Measurements from ENCODE around the gene PKP3. TPM values are rescaled to one million over a fixed set of nuclear protein-coding genes. Genes with fewer than 3 reads are reported as not detected.
"Not testable (repeated sequence)": the region's sequence is repeated elsewhere in the genome, so short reads cannot be mapped to it uniquely, and the experiment has no call there.

The PKP3 gene
- total RNA-seq, 3 donors from 2014 or later, result 0.32 to 60.9 (median 36.7) TPM

DNA sequence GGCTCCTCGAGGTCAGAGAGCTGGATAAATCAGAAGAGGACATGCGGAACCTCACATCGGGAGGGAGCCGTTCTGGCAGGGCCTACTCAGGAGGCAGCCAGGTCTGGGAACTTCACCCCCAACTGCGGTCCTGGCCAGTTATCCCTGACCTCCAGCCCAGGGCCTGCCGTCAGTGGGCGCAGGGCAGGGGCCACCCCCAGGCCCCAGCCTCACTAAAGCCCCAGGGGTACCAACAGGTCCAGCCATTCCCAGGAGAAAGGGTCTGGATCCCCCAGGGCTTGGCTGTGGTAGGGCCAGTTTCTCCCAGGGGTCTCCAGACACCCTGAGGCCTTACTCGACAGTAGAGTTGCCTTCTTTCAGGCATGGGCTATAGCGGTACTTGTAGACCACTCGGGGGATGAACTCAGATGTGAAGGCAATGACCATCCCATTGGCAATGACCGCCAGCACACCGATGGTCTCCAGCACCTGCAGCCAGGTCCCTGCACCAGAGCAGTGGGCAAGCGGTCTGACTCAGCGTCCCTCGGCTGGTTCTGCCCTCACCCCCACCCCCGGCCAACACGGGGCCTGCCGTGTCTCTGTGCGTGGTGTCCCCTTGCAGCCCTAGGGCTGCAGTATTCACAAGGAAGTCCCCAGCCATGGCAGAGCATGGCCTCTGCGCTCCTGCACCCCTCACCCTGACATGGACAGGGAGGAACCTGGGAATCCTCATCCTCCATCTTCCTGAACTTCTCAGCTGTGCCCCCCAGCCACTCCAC is 25.4 kb downstream of the PKP3 start:
- no peak overlapping the region for H3K27ac ChIP-seq
- TF ChIP-seq, protein P1, sequence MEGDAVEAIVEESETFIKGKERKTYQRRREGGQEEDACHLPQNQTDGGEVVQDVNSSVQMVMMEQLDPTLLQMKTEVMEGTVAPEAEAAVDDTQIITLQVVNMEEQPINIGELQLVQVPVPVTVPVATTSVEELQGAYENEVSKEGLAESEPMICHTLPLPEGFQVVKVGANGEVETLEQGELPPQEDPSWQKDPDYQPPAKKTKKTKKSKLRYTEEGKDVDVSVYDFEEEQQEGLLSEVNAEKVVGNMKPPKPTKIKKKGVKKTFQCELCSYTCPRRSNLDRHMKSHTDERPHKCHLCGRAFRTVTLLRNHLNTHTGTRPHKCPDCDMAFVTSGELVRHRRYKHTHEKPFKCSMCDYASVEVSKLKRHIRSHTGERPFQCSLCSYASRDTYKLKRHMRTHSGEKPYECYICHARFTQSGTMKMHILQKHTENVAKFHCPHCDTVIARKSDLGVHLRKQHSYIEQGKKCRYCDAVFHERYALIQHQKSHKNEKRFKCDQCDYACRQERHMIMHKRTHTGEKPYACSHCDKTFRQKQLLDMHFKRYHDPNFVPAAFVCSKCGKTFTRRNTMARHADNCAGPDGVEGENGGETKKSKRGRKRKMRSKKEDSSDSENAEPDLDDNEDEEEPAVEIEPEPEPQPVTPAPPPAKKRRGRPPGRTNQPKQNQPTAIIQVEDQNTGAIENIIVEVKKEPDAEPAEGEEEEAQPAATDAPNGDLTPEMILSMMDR (IDR thresholded peaks at IDR 0.05), result no peak
- TF ChIP-seq POLR2A (IDR thresholded peaks at IDR 0.05) (no peak), POLR2AphosphoS5 (IDR thresholded peaks at IDR 0.05) (no peak)
- intact Hi-C loops (cut with DNase I; ENCODE audit: low total_unique reads), result loop anchor here (5.0 kb wide), 2 partner anchors 1283 to 1733 kb away; no protein-coding TSS in a partner anchor
- DNase-seq (ENCODE audit: low spot score in 2 of 2), result no peak
- H3K27me3 ChIP-seq, result peaks cover 0 to 3% of the 10 kb centered on the region in 2 donors
- H3K9me3 ChIP-seq, result no peaks in the 10 kb centered on the region
- peaks cover 0 to 8% of the 10 kb centered on the region in 2 donors for H3K4me1 ChIP-seq
- H3K36me3 ChIP-seq, result no peaks in the 10 kb centered on the region
- no peak overlapping the region for H3K4me3 ChIP-seq

DNA sequence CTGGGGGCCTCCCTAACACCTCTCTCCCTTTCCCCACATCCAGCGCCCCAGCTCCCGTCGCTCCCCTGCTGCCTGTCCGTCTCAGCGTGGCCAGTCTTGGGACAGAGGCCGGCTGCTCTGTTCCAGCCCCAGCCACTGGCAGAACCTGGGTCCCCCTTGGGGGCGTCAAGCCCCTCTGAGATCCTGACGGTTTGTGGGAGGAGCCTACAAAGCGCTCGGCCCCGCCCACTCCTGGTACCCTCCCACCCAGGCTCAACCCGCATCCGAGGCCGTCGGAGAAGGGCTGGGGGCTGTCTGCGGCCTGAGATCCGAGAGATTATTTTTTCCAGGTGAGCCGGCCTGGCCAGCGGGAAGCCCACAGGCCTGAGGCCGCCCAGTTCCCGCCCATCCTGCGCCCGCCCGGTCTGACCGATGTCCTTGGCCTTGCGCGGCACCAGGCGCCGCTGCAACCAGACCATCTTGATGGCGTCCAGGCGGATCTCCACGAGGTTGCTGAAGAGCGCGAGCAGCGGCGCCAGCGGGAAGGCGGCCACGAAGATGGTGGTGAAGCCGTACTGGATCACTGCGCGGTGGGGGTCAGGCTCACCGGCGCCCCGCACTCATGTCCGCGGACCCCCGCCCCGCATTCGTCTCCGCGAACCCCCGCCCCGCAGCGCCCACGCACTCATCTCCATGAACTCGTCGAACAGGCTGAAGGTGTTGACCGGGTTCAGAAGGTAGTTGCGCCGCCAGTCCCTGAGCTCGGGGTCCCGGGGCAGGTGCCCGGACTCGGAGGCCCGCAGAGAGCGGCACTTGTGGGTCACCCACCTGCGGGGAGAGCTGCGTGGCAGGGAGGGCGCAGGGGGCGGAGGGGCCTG is 26.3 kb downstream of the PKP3 start:
- intact Hi-C loops (cut with DNase I; ENCODE audit: low total_unique reads), result loop anchor here (5.0 kb wide), 1 partner anchor 1732 kb away; no protein-coding TSS in a partner anchor
- Histone ChIP-seq H3K9me3 (no peaks in the 10 kb centered on the region), H3K4me3 (no peak overlapping the region), H3K27me3 (peaks cover 0 to 3% of the 10 kb centered on the region in 2 donors), H3K36me3 (no peaks in the 10 kb centered on the region), H3K4me1 (peaks cover 0 to 8% of the 10 kb centered on the region in 2 donors), H3K27ac (no peak overlapping the region)
- TF ChIP-seq POLR2A (IDR thresholded peaks at IDR 0.05) (no peak), POLR2AphosphoS5 (IDR thresholded peaks at IDR 0.05) (no peak)
- TF ChIP-seq, protein P1 (IDR thresholded peaks at IDR 0.05), result no peak
- DNase-seq (ENCODE audit: low spot score in 2 of 2), result no peak

DNA sequence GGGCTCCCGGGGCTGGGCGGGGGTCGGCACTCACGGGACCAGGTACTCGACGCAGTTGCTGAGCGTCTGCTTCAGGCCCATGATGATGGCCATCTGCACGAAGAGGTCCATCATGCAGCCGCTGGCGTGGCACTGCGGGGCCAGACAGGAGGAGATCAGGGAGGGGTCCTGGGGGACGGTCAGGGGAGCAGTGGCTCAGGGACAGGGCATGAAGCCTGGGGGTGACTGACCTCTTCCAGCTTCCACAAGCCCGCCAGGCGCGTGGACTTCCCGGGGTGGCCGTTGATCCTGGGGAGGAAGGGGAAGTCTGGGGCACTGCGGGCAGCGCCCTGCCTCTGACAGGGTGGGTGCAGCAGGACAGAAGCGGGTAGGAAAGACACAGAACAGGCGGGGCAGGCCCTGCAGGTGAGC is 26.9 kb downstream of the PKP3 start:
- no peak for TF ChIP-seq POLR2AphosphoS5 (IDR thresholded peaks at IDR 0.05)
- peaks cover 0 to 5% of the 10 kb centered on the region in 2 donors for H3K4me1 ChIP-seq
- no peak overlapping the region for H3K4me3 ChIP-seq
- intact Hi-C loops (cut with DNase I; ENCODE audit: low total_unique reads), result loop anchor here (5.0 kb wide), 1 partner anchor 1731 kb away; no protein-coding TSS in a partner anchor
- H3K36me3 ChIP-seq, result no peaks in the 10 kb centered on the region
- H3K27ac ChIP-seq, result no peak overlapping the region
- DNase-seq (ENCODE audit: low spot score in 2 of 2), result no peak
- H3K27me3 ChIP-seq, result peaks cover 0 to 3% of the 10 kb centered on the region in 2 donors
- H3K9me3 ChIP-seq, result no peaks in the 10 kb centered on the region

DNA sequence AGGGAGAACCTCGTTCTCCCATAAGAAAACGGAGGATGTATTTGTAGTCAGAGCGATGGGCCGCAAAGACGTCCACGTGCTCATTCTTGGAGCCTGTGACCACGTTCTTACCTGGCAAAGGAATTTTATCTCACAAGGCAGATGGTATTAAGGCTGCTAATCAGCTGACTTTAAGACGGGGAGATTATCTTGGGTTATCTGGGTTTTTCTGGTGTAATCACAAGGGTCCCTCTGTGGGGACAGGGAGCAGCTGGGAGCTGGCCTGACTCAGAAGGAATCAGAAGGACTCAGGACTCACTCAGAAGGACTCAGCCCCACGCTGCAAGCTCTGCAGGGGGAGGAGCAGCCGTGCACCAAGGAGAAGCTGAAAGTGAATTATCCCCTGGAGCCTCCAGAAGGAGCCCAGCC is 28.2 kb downstream of the PKP3 start:
- Histone ChIP-seq H3K27ac (no peak overlapping the region), H3K4me1 (no peaks in the 10 kb centered on the region), H3K9me3 (no peaks in the 10 kb centered on the region), H3K4me3 (no peak overlapping the region), H3K27me3 (peaks cover 0 to 3% of the 10 kb centered on the region in 2 donors), H3K36me3 (no peaks in the 10 kb centered on the region)
- DNase-seq (ENCODE audit: low spot score in 2 of 2), result no peak
- intact Hi-C loops (cut with DNase I; ENCODE audit: low total_unique reads), result loop anchor here (5.0 kb wide), 1 partner anchor 1730 kb away; no protein-coding TSS in a partner anchor
- TF ChIP-seq POLR2A (IDR thresholded peaks at IDR 0.05) (no peak), POLR2AphosphoS5 (IDR thresholded peaks at IDR 0.05) (no peak)
- TF ChIP-seq, protein P1 (IDR thresholded peaks at IDR 0.05), result no peak

DNA sequence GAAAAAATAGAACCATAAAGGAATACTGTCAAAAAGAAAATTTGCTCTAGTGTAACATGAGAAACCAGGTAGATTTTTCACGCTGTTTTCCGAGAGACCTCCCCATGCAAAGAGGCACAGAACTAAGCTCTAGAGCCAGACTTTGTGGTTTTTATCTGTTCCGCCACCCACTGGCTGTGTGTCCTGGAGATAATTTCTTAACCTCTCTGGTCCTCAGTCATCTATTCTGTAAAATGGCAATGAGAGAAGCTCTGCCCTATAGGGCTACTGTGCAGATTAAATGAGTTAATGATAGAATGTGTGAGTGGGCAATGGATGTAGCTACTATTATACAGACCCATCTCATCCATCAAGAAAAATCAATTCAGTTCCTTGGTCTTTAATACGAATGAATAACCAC is 30.2 kb downstream of the PKP3 start:
- Histone ChIP-seq H3K27me3 (peaks cover 0 to 2% of the 10 kb centered on the region in 2 donors), H3K4me3 (no peak overlapping the region), H3K9me3 (no peaks in the 10 kb centered on the region), H3K27ac (no peak overlapping the region), H3K36me3 (no peaks in the 10 kb centered on the region), H3K4me1 (no peaks in the 10 kb centered on the region)
- no peak for DNase-seq (ENCODE audit: low spot score in 2 of 2)
- no peak for TF ChIP-seq POLR2A (IDR thresholded peaks at IDR 0.05)
- no peak for TF ChIP-seq POLR2AphosphoS5 (IDR thresholded peaks at IDR 0.05)
- TF ChIP-seq, protein P1 (IDR thresholded peaks at IDR 0.05), result no peak
- intact Hi-C loops (cut with DNase I; ENCODE audit: low total_unique reads), result loop anchor here (5.0 kb wide), 1 partner anchor 1728 kb away; no protein-coding TSS in a partner anchor

DNA sequence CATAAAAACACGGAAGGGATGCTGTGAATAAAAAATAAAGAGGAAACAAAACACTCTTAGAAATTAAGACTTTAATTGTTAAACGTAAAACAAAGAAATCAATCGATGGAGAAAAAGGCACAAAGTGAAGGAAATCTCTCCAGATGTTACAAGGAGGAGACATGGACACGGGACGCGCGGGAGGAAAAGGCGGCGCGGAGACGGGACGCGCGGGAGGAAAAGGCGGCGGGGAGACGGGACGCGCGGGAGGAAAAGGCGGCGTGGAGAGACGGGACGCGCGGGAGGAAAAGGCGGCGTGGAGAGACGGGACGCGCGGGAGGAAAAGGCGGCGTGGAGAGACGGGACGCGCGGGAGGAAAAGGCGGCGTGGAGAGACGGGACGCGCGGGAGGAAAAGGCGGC is 30.8 kb downstream of the PKP3 start:
- DNase-seq (ENCODE audit: low spot score in 2 of 2); H3K27me3 ChIP-seq; H3K4me3 ChIP-seq; H3K36me3 ChIP-seq; H3K9me3 ChIP-seq; H3K27ac ChIP-seq; H3K4me1 ChIP-seq: not testable (repeated sequence)
- intact Hi-C loops (cut with DNase I; ENCODE audit: low total_unique reads), result loop anchor here (5.0 kb wide), 1 partner anchor 1728 kb away; no protein-coding TSS in a partner anchor

Data from breast epithelium (tissue), 4 donors.